ENCODE results near the gene TTLL5.

DNA sequence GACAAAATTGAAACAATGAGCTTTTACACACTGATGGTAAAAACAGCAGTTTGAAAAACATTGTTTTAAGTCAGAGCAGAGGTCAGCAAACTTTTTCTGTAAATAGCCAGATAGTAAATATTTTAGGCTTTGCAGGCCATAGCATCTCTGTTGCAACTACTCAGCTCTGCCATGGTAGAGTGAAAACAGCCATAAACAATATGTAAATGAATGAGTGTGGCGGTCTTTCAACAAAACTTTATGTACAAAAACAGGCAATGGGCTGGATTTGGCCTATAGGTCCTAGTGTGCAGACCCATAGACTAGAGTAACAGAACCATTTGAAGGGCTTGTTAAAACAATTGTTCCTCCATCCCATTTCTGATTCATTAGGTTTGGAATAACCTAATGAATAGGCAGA lies 205.9 kb downstream of the TTLL5 start:
- TF ChIP-seq CTCF (conservative IDR thresholded peaks at IDR 0.05 in 1 of 2, IDR thresholded peaks at IDR 0.05 in 1 of 2; ENCODE audit: low read depth in 1 of 2, low read length in 2 of 2): no peak
- no peak for TF ChIP-seq EZH2 (IDR thresholded peaks at IDR 0.05; ENCODE audit: low read length, missing control alignments)
